Keratinocyte (primary cell): ENCODE results near the gene RASGRF2. TPM values are rescaled to one million over a fixed set of nuclear protein-coding genes. Genes with fewer than 3 reads are reported as not detected.

Source experiments
- DNase-seq: peaks from one replicate; pipeline ENCODE4 v3.0.0-alpha.2; 2011; ENCODE audit warnings: low read depth, missing footprints, low spot score
- FAIRE-seq: peaks from 2 replicates; lab custom pipeline; 2011; peaks lifted over from hg19 to GRCh38; lab: Jason Lieb, UNC
- H2AFZ ChIP-seq: 2 replicates; pipeline ENCODE4 v1.6.0; 2012; ENCODE audit warnings: low read length, control low read depth, inconsistent platforms; ENCODE audit not compliant: control insufficient read depth
- H3K27ac ChIP-seq: 2 replicates; pipeline ENCODE4 v1.5.1; 2011; ENCODE audit warnings: low read length; ENCODE audit not compliant: control insufficient read depth, insufficient read depth
- H3K27me3 ChIP-seq: 3 replicates; pipeline ENCODE4 v1.6.0; 2011; ENCODE audit warnings: low read length; ENCODE audit not compliant: control insufficient read depth, insufficient read depth; ENCODE audit errors: extremely low read depth
- H3K36me3 ChIP-seq, 2 experiments: 2 replicates in 1 of 2; 3 replicates in 1 of 2; pipeline ENCODE4 v1.5.1; 2011; ENCODE audit warnings: low read length in 2 of 2, mild to moderate bottlenecking in 1 of 2; ENCODE audit not compliant: control insufficient read depth in 2 of 2, insufficient read depth in 2 of 2; ENCODE audit errors: extremely low read depth in 1 of 2
- H3K4me1 ChIP-seq: 3 replicates; pipeline ENCODE4 v1.5.1; 2011; ENCODE audit warnings: low read length; ENCODE audit not compliant: control insufficient read depth, insufficient read depth; ENCODE audit errors: extremely low read depth
- H3K4me2 ChIP-seq: 3 replicates; pipeline ENCODE4 v1.6.0; 2011; ENCODE audit warnings: low read depth, low read length; ENCODE audit not compliant: control insufficient read depth, insufficient read depth; ENCODE audit errors: extremely low read depth
- H3K4me3 ChIP-seq, 3 experiments: fragments of 200-600 bp in 1 of 3; sonication (generic) in 1 of 3; 2 replicates in 2 of 3; 3 replicates in 1 of 3; pipeline ENCODE4 v1.5.1; 2011 to 2016; ENCODE audit warnings: low read length in 3 of 3, mild to moderate bottlenecking in 3 of 3, control low read depth in 2 of 3, inconsistent platforms in 1 of 3, low read depth in 1 of 3, mixed read lengths in 1 of 3, mixed run types in 1 of 3, moderate library complexity in 1 of 3; ENCODE audit not compliant: control insufficient read depth in 2 of 3, insufficient read depth in 2 of 3; ENCODE audit errors: extremely low read depth in 1 of 3
- H3K79me2 ChIP-seq: 2 replicates; pipeline ENCODE4 v1.6.0; 2012; ENCODE audit warnings: low read length; ENCODE audit not compliant: control insufficient read depth, insufficient read depth
- H3K9ac ChIP-seq: 3 replicates; pipeline ENCODE4 v1.6.0; 2011; ENCODE audit warnings: low read length; ENCODE audit not compliant: control insufficient read depth, insufficient read depth; ENCODE audit errors: extremely low read depth
- H3K9me1 ChIP-seq: 3 replicates; pipeline ENCODE4 v1.6.0; 2011; ENCODE audit warnings: low read length; ENCODE audit not compliant: control insufficient read depth, insufficient read depth; ENCODE audit errors: extremely low read depth
- H3K9me3 ChIP-seq: 2 replicates; pipeline ENCODE4 v1.5.1; 2012; ENCODE audit warnings: low read depth, low read length; ENCODE audit not compliant: control insufficient read depth
- H4K20me1 ChIP-seq: 3 replicates; pipeline ENCODE4 v1.6.0; 2011; ENCODE audit warnings: low read length; ENCODE audit not compliant: control insufficient read depth, insufficient read depth; ENCODE audit errors: extremely low read depth
- CTCF ChIP-seq, 3 experiments: IDR thresholded peaks in 1 of 3; conservative IDR thresholded peaks in 1 of 3; optimal IDR thresholded peaks in 1 of 3; 2 replicates in 2 of 3; 3 replicates in 1 of 3; pipeline versions ENCODE3 to v1.5.1; 2011; ENCODE audit warnings: low read length in 3 of 3, mild to moderate bottlenecking in 3 of 3, moderate library complexity in 2 of 3, control low read depth in 1 of 3, inconsistent platforms in 1 of 3; ENCODE audit not compliant: insufficient read depth in 2 of 3; ENCODE audit errors: extremely low read depth in 1 of 3
- EZH2 ChIP-seq: IDR thresholded peaks from one replicate; pipeline ENCODE4 v1.6.1; 2012; ENCODE audit warnings: inconsistent platforms, mild to moderate bottlenecking, low read length, moderate library complexity
- dilution Hi-C: fragments of 300-500 bp; cut with MboI; formaldehyde crosslinking; loops from one replicate; pipeline ENCODE4 v1.7.0; 2020; ENCODE audit warnings: low sequenced_read_pairs; ENCODE audit not compliant: extremely low pct_ligation_motif_present
- polyA plus RNA-seq, 5 experiments: library from polyadenylated mRNA; depleted of rRNA in 3 of 5; stranded (reverse) in 3 of 5; stranded (forward) in 1 of 5; unstranded in 1 of 5; fragments of >200 nt; gene quantifications; 1 replicate in 1 of 5; 2 replicates in 3 of 5; 3 replicates in 1 of 5; pipeline versions ENCODE4 v1.2.1 to v1.2.3, GENCODE V29; 2011 to 2012; ENCODE audit warnings: missing spikeins in 2 of 5, low read depth in 1 of 5, low replicate concordance in 1 of 5

Gene RASGRF2
- polyA plus RNA-seq, 1 donor (not counting 4 experiments of a cell fraction or from before 2014, with no cell fraction given) = 0.03 TPM

GRCh38 chr5:80973027-80973426 lies 12.9 kb downstream of the RASGRF2 start:
- dilution Hi-C loops = no loop called here
- H3K36me3 ChIP-seq = no peaks in the 10 kb centered on the region
- H3K4me2 ChIP-seq = no peak overlapping the region
- FAIRE-seq = no peak
- no peak for TF ChIP-seq EZH2
- TF ChIP-seq CTCF (optimal IDR thresholded peaks at IDR 0.05 in 1 of 3, IDR thresholded peaks at IDR 0.05 in 1 of 3, conservative IDR thresholded peaks at IDR 0.05 in 1 of 3; ENCODE audit: extremely low read depth in 1 of 3, insufficient read depth in 2 of 3, low read length in 3 of 3) = no peak
- H3K79me2 ChIP-seq = no peaks in the 10 kb centered on the region
- H4K20me1 ChIP-seq = no peaks in the 10 kb centered on the region
- no peaks in the 10 kb centered on the region for H3K9me3 ChIP-seq
- no peak overlapping the region for H3K27ac ChIP-seq
- peaks cover 4% of the 10 kb centered on the region for H3K4me1 ChIP-seq
- no peak overlapping the region for H2AFZ ChIP-seq
- H3K9ac ChIP-seq = no peak overlapping the region
- DNase-seq = no peak
- H3K4me3 ChIP-seq = no peak overlapping the region
- no peaks in the 10 kb centered on the region for H3K27me3 ChIP-seq
- H3K9me1 ChIP-seq = no peaks in the 10 kb centered on the region

- H3K27me3 ChIP-seq = no peaks in the 10 kb centered on the region
- no peaks in the 10 kb centered on the region for H3K4me1 ChIP-seq
- dilution Hi-C loops = no loop called here
- H4K20me1 ChIP-seq = no peaks in the 10 kb centered on the region
- no peak for TF ChIP-seq CTCF (optimal IDR thresholded peaks at IDR 0.05 in 1 of 3, IDR thresholded peaks at IDR 0.05 in 1 of 3, conservative IDR thresholded peaks at IDR 0.05 in 1 of 3; ENCODE audit: extremely low read depth in 1 of 3, insufficient read depth in 2 of 3, low read length in 3 of 3)
- no peak for TF ChIP-seq EZH2
- DNase-seq = no peak
- H3K36me3 ChIP-seq = no peaks in the 10 kb centered on the region
- no peak for FAIRE-seq
- no peak overlapping the region for H3K4me2 ChIP-seq
- no peaks in the 10 kb centered on the region for H3K9me3 ChIP-seq
- no peaks in the 10 kb centered on the region for H3K9me1 ChIP-seq
- no peak overlapping the region for H3K9ac ChIP-seq
- H3K4me3 ChIP-seq = no peak overlapping the region
- no peak overlapping the region for H3K27ac ChIP-seq
- H2AFZ ChIP-seq = no peak overlapping the region
- no peaks in the 10 kb centered on the region for H3K79me2 ChIP-seq
Observed at GRCh38 chr5:80975065-80975464, 14.9 kb downstream of the RASGRF2 start.
